ENCODE data around the gene MXD3.
"Not testable (repeated sequence)": the region's sequence is repeated elsewhere in the genome, so short reads cannot be mapped to it uniquely, and the experiment has no call there.

MXD3 gene

GRCh38 chr5:177269232-177269895 lies 42.3 kb downstream of the MXD3 start:
- no peak for TF ChIP-seq CTCF (IDR thresholded peaks at IDR 0.05; ENCODE audit: control extremely low read depth, extremely low read depth, low read depth, missing control alignments)
- ChIA-PET POLR2A (no interaction called here), CTCF (interaction anchor here (1.4 kb wide), 1 partner anchor 15 kb away, joined by 5 read pairs; no protein-coding TSS in a partner anchor)
- DNase-seq (ENCODE audit: extremely low spot score) = no peak

GRCh38 chr5:177265395-177265794 lies 46.3 kb downstream of the MXD3 start:
- ChIA-PET CTCF (interaction anchor here (2.0 kb wide), 1 partner anchor 151 kb away, joined by 6 read pairs; no protein-coding TSS in a partner anchor), POLR2A (no interaction called here)
- no peak for TF ChIP-seq CTCF (IDR thresholded peaks at IDR 0.05; ENCODE audit: control extremely low read depth, extremely low read depth, low read depth, missing control alignments)
- DNase-seq (ENCODE audit: extremely low spot score) = no peak

- ChIA-PET CTCF (interaction anchor here (1.1 to 2.0 kb wide), 4 partner anchors 10 to 604 kb away, joined by 3 to 6 read pairs (median 4); no protein-coding TSS in a partner anchor), POLR2A (no interaction called here)
- no peak for DNase-seq (ENCODE audit: extremely low spot score)
- TF ChIP-seq CTCF (IDR thresholded peaks at IDR 0.05; ENCODE audit: control extremely low read depth, extremely low read depth, low read depth, missing control alignments) = no peak
Measured at GRCh38 chr5:177264178-177264577, 47.5 kb downstream of the MXD3 start.

GRCh38 chr5:177261510-177261909 lies 50.2 kb downstream of the MXD3 start:
- no peak for DNase-seq (ENCODE audit: extremely low spot score)
- ChIA-PET POLR2A (no interaction called here), CTCF (no interaction called here)
- no peak for TF ChIP-seq CTCF (IDR thresholded peaks at IDR 0.05; ENCODE audit: control extremely low read depth, extremely low read depth, low read depth, missing control alignments)

GRCh38 chr5:177260961-177261360 lies 50.7 kb downstream of the MXD3 start:
- no peak for DNase-seq (ENCODE audit: extremely low spot score)
- no peak for TF ChIP-seq CTCF (IDR thresholded peaks at IDR 0.05; ENCODE audit: control extremely low read depth, extremely low read depth, low read depth, missing control alignments)
- CTCF ChIA-PET = no interaction called here
- POLR2A ChIA-PET = no interaction called here

- DNase-seq (ENCODE audit: extremely low spot score); CTCF ChIA-PET; POLR2A ChIA-PET: not testable (repeated sequence)
Measured at GRCh38 chr5:177258711-177259110, 53.0 kb downstream of the MXD3 start.

All from GM10248 (cell line).